DND-41 (cell line): ENCODE measurements around the gene PRR7.
A peak's percentile ranks its signal among the peaks of the same experiment; 100 is the strongest.

Experiments
- ATAC-seq: fragments of 200-7000 bp; cut with Tn5 transposase; 3 replicates; pipeline ENCODE4 v1.9.1; 2021; ENCODE audit warnings: low read depth; ENCODE audit not compliant: insufficient read depth
- DNase-seq: peaks from one replicate; pipeline ENCODE4 v3.0.0-alpha.2; 2020
- H2AFZ ChIP-seq: 2 replicates; pipeline ENCODE4 v1.6.0; 2012; ENCODE audit warnings: low read depth, low read length
- H3K27ac ChIP-seq: 2 replicates; pipeline ENCODE4 v1.5.1; 2012; ENCODE audit warnings: low read length, inconsistent platforms
- H3K27me3 ChIP-seq: fragments of 200-600 bp; sonication (generic); 2 replicates; pipeline ENCODE4 v1.6.0; 2012; ENCODE audit warnings: low read length, mild to moderate bottlenecking, inconsistent platforms; ENCODE audit not compliant: insufficient read depth, poor library complexity
- H3K36me3 ChIP-seq: 2 replicates; pipeline ENCODE4 v1.5.1; 2012; ENCODE audit warnings: low read length, inconsistent platforms; ENCODE audit not compliant: insufficient read depth
- H3K4me1 ChIP-seq: 2 replicates; pipeline ENCODE4 v1.5.1; 2012; ENCODE audit warnings: mild to moderate bottlenecking, low read length; ENCODE audit not compliant: insufficient read depth
- H3K4me2 ChIP-seq: 2 replicates; pipeline ENCODE4 v1.6.0; 2012; ENCODE audit warnings: mild to moderate bottlenecking, moderate library complexity, low read length, inconsistent platforms; ENCODE audit not compliant: insufficient read depth
- H3K4me3 ChIP-seq, 2 experiments: fragments of 200-600 bp in 1 of 2; shearing (Covaris generic) in 1 of 2; 2 replicates each; pipeline ENCODE4 v1.5.1; 2012 to 2016; ENCODE audit warnings: inconsistent platforms in 2 of 2, low read length in 2 of 2, mild to moderate bottlenecking in 2 of 2, low read depth in 1 of 2, moderate library complexity in 1 of 2
- H3K79me2 ChIP-seq: 2 replicates; pipeline ENCODE4 v1.6.0; 2012; ENCODE audit warnings: low read length, inconsistent platforms; ENCODE audit not compliant: insufficient read depth
- H3K9ac ChIP-seq: 2 replicates; pipeline ENCODE4 v1.6.0; 2012; ENCODE audit warnings: low read depth, mild to moderate bottlenecking, inconsistent platforms, low read length, moderate library complexity
- H3K9me3 ChIP-seq: 2 replicates; pipeline ENCODE4 v1.5.1; 2012; ENCODE audit warnings: low read length, moderate library complexity, mild to moderate bottlenecking, inconsistent platforms; ENCODE audit not compliant: insufficient read depth, severe bottlenecking
- H4K20me1 ChIP-seq: 2 replicates; pipeline ENCODE4 v1.6.0; 2012; ENCODE audit warnings: low read length; ENCODE audit not compliant: insufficient read depth
- CTCF ChIP-seq: IDR thresholded peaks from 2 replicates; pipeline ENCODE4 v1.5.1; 2012; ENCODE audit warnings: borderline replicate concordance, low read length, moderate library complexity, mild to moderate bottlenecking; ENCODE audit not compliant: poor library complexity, severe bottlenecking; ENCODE audit errors: extremely low read depth
- EZH2 ChIP-seq: IDR thresholded peaks from 3 replicates; pipeline ENCODE4 v1.6.1; 2012; ENCODE audit warnings: borderline replicate concordance, low read depth, mild to moderate bottlenecking, moderate library complexity, low read length, inconsistent platforms; ENCODE audit not compliant: severe bottlenecking

Gene PRR7

DNA sequence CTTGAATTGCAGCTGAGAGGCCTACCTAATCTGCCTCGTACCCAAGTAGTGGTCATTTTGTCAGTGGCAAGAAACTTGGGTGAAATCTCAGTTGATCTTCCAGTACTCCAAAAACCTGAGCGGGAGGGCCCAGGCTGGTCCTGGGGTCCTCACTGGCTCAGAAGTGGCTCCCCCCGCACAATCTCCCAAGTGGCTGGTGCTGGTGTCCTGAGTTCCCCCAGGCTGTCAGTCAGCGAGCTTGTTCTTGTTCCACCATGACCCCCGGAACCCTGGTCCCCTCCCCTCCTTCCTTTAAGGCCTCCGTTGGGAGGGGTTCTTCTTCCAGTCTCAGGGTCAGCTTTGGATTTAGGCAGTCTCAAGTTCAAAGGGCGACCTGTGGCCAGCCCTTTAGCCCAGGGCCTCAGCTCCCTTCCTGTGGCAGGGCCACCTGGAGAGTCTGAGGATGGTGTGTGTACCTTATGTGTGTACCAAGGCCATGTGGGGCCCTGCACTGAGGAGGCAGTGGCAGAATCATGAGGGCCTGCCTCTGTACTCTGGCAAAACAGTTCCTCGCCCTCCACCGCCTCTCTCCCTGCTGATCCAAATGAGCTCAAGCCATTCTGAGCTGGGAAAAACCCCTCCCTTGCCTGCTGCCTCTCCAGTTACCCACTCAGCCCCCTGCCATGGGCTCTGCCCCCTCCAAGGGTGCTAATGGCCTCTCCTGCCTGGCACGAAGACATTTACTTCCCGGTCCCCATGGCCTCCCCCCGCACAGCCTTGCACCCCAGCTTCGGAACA lies 31.3 kb downstream of the PRR7 start:
- ATAC-seq, result no peak
- H3K9ac ChIP-seq, result no peak overlapping the region
- DNase-seq, result no peak
- H3K27ac ChIP-seq, result no peak overlapping the region
- no peaks in the 10 kb centered on the region for H3K79me2 ChIP-seq
- no peak overlapping the region for H3K4me3 ChIP-seq
- H3K9me3 ChIP-seq, result no peaks in the 10 kb centered on the region
- H3K4me1 ChIP-seq, result peaks cover 4% of the 10 kb centered on the region; the same call in 1 of the 2 replicates
- H3K4me2 ChIP-seq, result no peak overlapping the region
- H4K20me1 ChIP-seq, result peaks cover 10% of the 10 kb centered on the region; the same call in 1 of the 2 replicates
- peaks cover 5% of the 10 kb centered on the region for H3K27me3 ChIP-seq
- H3K36me3 ChIP-seq, result no peaks in the 10 kb centered on the region
- H2AFZ ChIP-seq, result no peak overlapping the region
- no peak for TF ChIP-seq EZH2
- TF ChIP-seq CTCF, result no peak

DNA sequence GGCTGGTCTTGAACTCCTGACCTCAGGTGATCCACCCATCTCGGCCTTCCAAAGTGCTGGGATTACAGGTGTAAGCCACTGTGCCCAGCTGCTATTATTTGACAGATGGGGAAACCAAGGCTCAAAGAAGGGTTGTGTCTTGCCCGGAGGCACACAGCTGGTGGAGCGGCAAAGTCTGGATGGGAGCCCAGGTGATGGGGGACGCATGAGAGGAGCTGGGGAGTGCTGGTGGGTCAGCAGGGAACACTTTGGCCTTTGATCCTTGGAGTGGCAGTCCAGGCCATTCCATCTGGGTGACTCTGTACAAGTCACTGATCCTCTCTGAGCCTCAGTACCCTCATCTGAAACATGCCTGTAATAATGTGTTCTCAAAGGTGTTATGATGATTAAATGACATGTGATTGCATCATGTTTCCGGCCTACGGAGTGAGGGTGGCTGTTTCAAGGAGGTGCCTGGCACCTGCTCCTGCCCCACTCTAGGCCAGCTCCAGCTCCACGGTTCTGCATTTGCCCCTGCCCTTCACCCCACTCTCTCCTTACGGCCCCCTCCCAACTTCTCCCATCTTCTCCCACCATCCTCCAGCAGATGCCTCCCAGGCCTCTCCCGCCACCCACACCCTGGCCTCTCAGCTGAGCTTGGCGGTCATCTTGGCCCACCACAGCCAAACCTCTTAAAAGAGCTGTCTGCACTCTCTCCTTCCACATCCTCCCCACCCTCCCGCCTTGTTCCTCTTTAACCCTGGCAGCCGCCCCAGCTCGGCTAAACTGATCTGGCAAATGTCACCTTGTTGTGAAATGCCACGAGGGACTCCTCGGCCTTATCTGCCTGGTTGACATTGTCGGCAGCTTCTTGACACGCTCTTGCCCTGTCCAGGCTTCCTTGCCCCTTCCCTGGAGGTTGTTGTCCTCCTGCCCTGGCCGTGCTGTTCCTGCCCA lies 32.4 kb downstream of the PRR7 start:
- Histone ChIP-seq H3K4me3 (no peak overlapping the region), H4K20me1 (peaks cover 10% of the 10 kb centered on the region; the same call in 1 of the 2 replicates), H3K9ac (no peak overlapping the region), H3K36me3 (no peaks in the 10 kb centered on the region), H2AFZ (no peak overlapping the region), H3K4me2 (no peak overlapping the region), H3K27me3 (peaks cover 4% of the 10 kb centered on the region), H3K4me1 (peaks cover 2% of the 10 kb centered on the region; the same call in 1 of the 2 replicates), H3K9me3 (no peaks in the 10 kb centered on the region), H3K79me2 (no peaks in the 10 kb centered on the region), H3K27ac (no peak overlapping the region)
- TF ChIP-seq EZH2 (no peak), CTCF (no peak)
- DNase-seq (no peak), ATAC-seq (peak; percentile 54)

DNA sequence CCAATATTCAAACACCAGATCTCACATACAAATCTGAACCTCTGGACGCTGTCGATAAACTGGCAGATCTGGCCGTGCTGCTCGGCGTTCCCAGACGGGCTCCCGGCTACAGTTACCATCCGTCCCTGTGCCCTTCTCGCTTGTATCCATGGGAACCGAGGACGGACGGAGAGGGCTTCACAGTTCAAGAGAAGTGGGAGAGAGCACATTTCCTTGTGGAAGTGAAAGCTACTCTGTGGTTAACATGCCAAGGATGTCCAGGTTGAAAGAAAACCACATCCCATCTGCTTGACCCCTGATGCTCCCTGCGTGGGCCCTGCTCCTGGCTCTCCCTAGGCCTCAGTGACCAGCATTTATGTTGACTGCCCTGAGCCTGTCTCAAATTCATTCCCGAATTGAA lies 33.2 kb downstream of the PRR7 start:
- H3K4me3 ChIP-seq, result no peak overlapping the region
- H3K79me2 ChIP-seq, result no peaks in the 10 kb centered on the region
- H3K9ac ChIP-seq, result no peak overlapping the region
- DNase-seq (no peak), ATAC-seq (no peak)
- H3K27me3 ChIP-seq, result no peaks in the 10 kb centered on the region
- H2AFZ ChIP-seq, result no peak overlapping the region
- H3K27ac ChIP-seq, result no peak overlapping the region
- TF ChIP-seq CTCF, result no peak
- no peak for TF ChIP-seq EZH2
- 0 out of 2 replicates have a peak, but pooled peaks cover 2% of the 10 kb centered on the region for H4K20me1 ChIP-seq
- no peaks in the 10 kb centered on the region for H3K9me3 ChIP-seq
- H3K36me3 ChIP-seq, result no peaks in the 10 kb centered on the region
- no peak overlapping the region for H3K4me2 ChIP-seq
- no peaks in the 10 kb centered on the region for H3K4me1 ChIP-seq
